Heart left ventricle (tissue), 16 donors: ENCODE measurements around the gene OGFR. TPM values are rescaled to one million over a fixed set of nuclear protein-coding genes. Genes with fewer than 3 reads are reported as not detected.
A peak's percentile ranks its signal among the peaks of the same experiment; 100 is the strongest.

Source experiments
- ATAC-seq, 4 donors: fragments of 200-7000 bp; cut with Tn5 transposase; one replicate each; pipeline ENCODE4 v1.9.1; 2020 to 2022; ENCODE audit warnings: moderate library complexity in 4 of 4, mild to moderate bottlenecking in 3 of 4, moderate number of reproducible peaks in 1 of 4
- DNase-seq, 5 donors: peaks; one replicate each; pipeline ENCODE4 v3.0.0-alpha.2; 2020
- H3K27ac ChIP-seq, 12 donors: fragments of 200-600 bp; sonication (generic) in 4 of 12; one replicate each; pipeline versions ENCODE4 v1.5.0 to v1.8.0; 2016 to 2022; ENCODE audit warnings: mild to moderate bottlenecking in 2 of 12
- H3K27me3 ChIP-seq, 9 donors: fragments of 200-600 bp; sonication (generic) in 2 of 9; one replicate each; pipeline versions ENCODE4 v1.5.1 to v1.8.0; 2016 to 2022; ENCODE audit warnings: mild to moderate bottlenecking in 3 of 9
- H3K36me3 ChIP-seq, 9 donors: fragments of 200-600 bp; sonication (generic) in 2 of 9; one replicate each; pipeline versions ENCODE4 v1.5.0 to v1.8.0; 2018 to 2022; ENCODE audit warnings: mild to moderate bottlenecking in 2 of 9
- H3K4me1 ChIP-seq, 12 donors: fragments of 200-600 bp; sonication (generic) in 4 of 12; one replicate each; pipeline versions ENCODE4 v1.5.0 to v1.8.0; 2016 to 2022; ENCODE audit warnings: mild to moderate bottlenecking in 3 of 12
- H3K4me3 ChIP-seq, 12 donors: fragments of 200-600 bp; sonication (generic) in 4 of 12; one replicate each; pipeline versions ENCODE4 v1.5.0 to v1.8.0; 2017 to 2022; ENCODE audit warnings: mild to moderate bottlenecking in 9 of 12, moderate library complexity in 4 of 12
- H3K9me3 ChIP-seq, 12 donors: fragments of 200-600 bp; sonication (generic) in 4 of 12; one replicate each; pipeline versions ENCODE4 v1.5.0 to v1.8.0; 2016 to 2022; ENCODE audit warnings: mild to moderate bottlenecking in 1 of 12
- CTCF ChIP-seq, 12 donors: fragments of 200-600 bp; sonication (generic) in 4 of 12; IDR thresholded peaks; one replicate each; pipeline versions ENCODE4 v1.5.0 to v1.8.0; 2018 to 2022; ENCODE audit warnings: antibody characterized with exemption in 12 of 12, mild to moderate bottlenecking in 5 of 12
- POLR2A ChIP-seq, 2 donors: fragments of 450-650 bp; IDR thresholded peaks; one replicate each; pipeline ENCODE4 v1.6.1; 2017; ENCODE audit warnings: antibody characterized with exemption in 2 of 2, mild to moderate bottlenecking in 2 of 2, moderate library complexity in 2 of 2
- WGBS, 4 donors: extraction: QIAGEN DNeasy Blood & Tissue Kit in 2 of 4; methylation state at CpG; one replicate each; pipeline versions ENCODE4 v1.1.5 to v1.1.7; 2013 to 2018; 5-methylcytosine and 5-hydroxymethylcytosine counted together
- intact Hi-C, 10 donors: fragments of 100-400 bp; cut with DNase I; formaldehyde crosslinking; loops; one replicate each; pipeline versions ENCODE4 v1.11.1 to v1.14.2; 2022
- polyA plus RNA-seq, 2 donors: library from polyadenylated mRNA; stranded (reverse); fragments of 200-250 nt; gene quantifications; one replicate each; pipeline ENCODE4 v1.2.3, GENCODE V29; 2013
- total RNA-seq, 9 donors: library from RNA; depleted of rRNA in 2 of 9; stranded (reverse); fragments of >200 nt in 2 of 9; fragmentation: NEBNext Ultra II Directional in 3 of 9; extraction: Animal tissue kit (Norgen Biotek cat#: 25700) in 3 of 9; gene quantifications; one replicate each; pipeline versions ENCODE4 v1.1.0 to v1.2.4, GENCODE V29; 2016 to 2023
- donor health status: ischemic (EF 13 %, LVEDD 7.1; RV severe dilation, severe dysfunction).
- donor health status: healthy with polysubstance abuse.
- donor health status: DM: no; HTN: yes; CAD: no.
- donor health status: DM: no; HTN: no; CAD: no.
- donor health status: ischemic (EF 25% LVEDD 6.9; RV normal size, moderate dysfunction).
- donor health status: ischemic (EF 25% LVEDD 5.7; RV mildly dilated, moderate dysfunction).
- donor health status: healthy.
- donor health status: DM: yes; HTN: yes; CAD: no.
- donor health status: ischemic (EF 35%, LVEDD 5.7; RV mildly dilated, moderate dysfunction).
- donor health status: nonischemic (EF 11% LVEDD 7.7; RV severe dilation, severe dysfunction).
- donor health status: DM: yes; HTN: yes; CAD: no.
- donor health status: PGD.
- donor health status: ischemic (EF 29% LVEDD 5.4; RV normal size, mild dysfunction).
- donor health status: nonischemic (EF 23%, LVEDD 6.1; RV moderate dilation, normal function).

Gene OGFR
- total and polyA plus RNA-seq, 11 donors, result 14.9 to 46.9 (median 21.2) TPM

- Histone ChIP-seq H3K4me1 (peaks cover 3 to 54% (median 28%) of the 10 kb centered on the region in 12 donors), H3K36me3 (peaks cover 0 to 37% (median 30%) of the 10 kb centered on the region in 9 donors), H3K27ac (peak overlapping the region in 11 of 12 donors; percentile 71 to 96 (median 93)), H3K9me3 (no peaks in the 10 kb centered on the region), H3K4me3 (peak overlapping the region; percentile 53 to 97 (median 78)), H3K27me3 (no peaks in the 10 kb centered on the region)
- no peak for ATAC-seq
- 15 to 31% (median 22%) methylated on average over 19 to 53 of the region's 53 CpGs for WGBS, 4 donors
- intact Hi-C loops, result loop anchor here in 3 of 10 donors (10.0 kb wide), 3 partner anchors 292 to 492 kb away; partner anchors contain the start of genes ADRM1 (in 1 of the 3) and CABLES2 (in 1 of the 3)
- TF ChIP-seq POLR2A (IDR thresholded peaks at IDR 0.05), result no peak
- no peak for TF ChIP-seq CTCF (IDR thresholded peaks at IDR 0.05)
- no peak for DNase-seq
Observed at GRCh38 chr20:62796699-62797491, 7.7 kb upstream of the OGFR start.

- H3K9me3 ChIP-seq, result no peaks in the 10 kb centered on the region
- intact Hi-C loops, result loop anchor here in 3 of 10 donors (10.0 kb wide), 3 partner anchors 293 to 493 kb away; partner anchors contain the start of genes ADRM1 (in 1 of the 3) and CABLES2 (in 1 of the 3)
- no peak for ATAC-seq
- peaks cover 0 to 37% (median 30%) of the 10 kb centered on the region in 9 donors for H3K36me3 ChIP-seq
- H3K27me3 ChIP-seq, result no peaks in the 10 kb centered on the region
- peak overlapping the region in 6 of 12 donors; percentile 4 to 96 (median 94) for H3K27ac ChIP-seq
- peaks cover 3 to 61% (median 30%) of the 10 kb centered on the region in 12 donors for H3K4me1 ChIP-seq
- WGBS, 4 donors, result 80 to 89% (median 87%) methylated on average over 13 to 26 of the region's 26 CpGs
- TF ChIP-seq POLR2A (IDR thresholded peaks at IDR 0.05) (no peak), CTCF (IDR thresholded peaks at IDR 0.05) (no peak)
- peak overlapping the region in 3 of 12 donors; percentile 63 to 97 (median 93) for H3K4me3 ChIP-seq
- DNase-seq, result no peak
Observed at GRCh38 chr20:62797671-62798532, 6.7 kb upstream of the OGFR start.

GRCh38 chr20:62799036-62799435, 5.6 kb upstream of the OGFR start:
- Histone ChIP-seq H3K36me3 (peaks cover 0 to 37% (median 30%) of the 10 kb centered on the region in 9 donors), H3K27me3 (no peaks in the 10 kb centered on the region), H3K27ac (no peak overlapping the region), H3K4me1 (peaks cover 3 to 57% (median 27%) of the 10 kb centered on the region in 12 donors), H3K4me3 (no peak overlapping the region), H3K9me3 (no peaks in the 10 kb centered on the region)
- TF ChIP-seq CTCF (IDR thresholded peaks at IDR 0.05), result no peak
- TF ChIP-seq POLR2A (IDR thresholded peaks at IDR 0.05), result no peak
- DNase-seq, result no peak
- ATAC-seq, result no peak
- intact Hi-C loops, result loop anchor here in 3 of 10 donors (10.0 kb wide), 3 partner anchors 294 to 494 kb away; partner anchors contain the start of genes ADRM1 (in 1 of the 3) and CABLES2 (in 1 of the 3)
- 92 to 95% (median 94%) methylated on average over 8 of the region's 8 CpGs for WGBS, 4 donors
